HG03354 (cell line): ENCODE results near the gene RMND1.
"Not testable (repeated sequence)": the region's sequence is repeated elsewhere in the genome, so short reads cannot be mapped to it uniquely, and the experiment has no call there.

Experiments used
- ATAC-seq: cut with Tn5 transposase; IDR thresholded peaks from one replicate; pipeline ENCODE4 v1.9.1; 2021; ENCODE audit warnings: mild to moderate bottlenecking; ENCODE audit not compliant: unreplicated experiment, poor library complexity, severe bottlenecking

Gene RMND1

DNA sequence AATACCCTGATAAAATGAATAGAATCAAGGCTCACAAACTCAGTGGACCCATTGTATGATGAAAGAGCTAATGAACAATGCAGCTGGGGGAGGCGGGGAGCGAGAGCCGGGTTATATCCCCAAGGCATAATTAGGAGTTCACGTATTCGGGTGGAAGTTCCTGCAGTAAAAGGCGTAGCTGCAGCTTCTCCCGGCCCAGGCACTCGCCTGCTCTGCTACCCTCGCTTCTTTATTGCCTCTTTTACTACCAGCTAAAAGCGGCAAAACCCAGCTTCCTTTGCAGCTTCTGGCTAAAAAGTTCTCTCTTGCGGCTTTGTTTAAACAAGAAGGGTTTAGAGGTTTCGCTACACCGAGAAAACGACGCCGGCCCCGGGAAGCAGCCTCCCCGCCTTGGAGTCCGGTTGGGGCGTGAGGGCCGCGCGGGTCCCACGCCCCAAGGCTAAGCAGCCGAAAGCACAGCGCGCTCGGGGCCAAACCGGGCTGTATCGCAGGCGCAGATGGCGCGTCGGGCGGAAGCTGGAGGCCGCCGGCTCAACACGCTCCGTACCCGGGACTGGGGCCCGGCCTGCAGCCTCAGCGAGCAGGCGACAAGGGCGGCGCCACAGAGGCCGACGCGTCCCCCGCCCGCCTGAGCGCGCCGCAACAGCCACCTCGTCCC, 62.2 kb downstream of the RMND1 start:
- peak; percentile 68 for ATAC-seq

DNA sequence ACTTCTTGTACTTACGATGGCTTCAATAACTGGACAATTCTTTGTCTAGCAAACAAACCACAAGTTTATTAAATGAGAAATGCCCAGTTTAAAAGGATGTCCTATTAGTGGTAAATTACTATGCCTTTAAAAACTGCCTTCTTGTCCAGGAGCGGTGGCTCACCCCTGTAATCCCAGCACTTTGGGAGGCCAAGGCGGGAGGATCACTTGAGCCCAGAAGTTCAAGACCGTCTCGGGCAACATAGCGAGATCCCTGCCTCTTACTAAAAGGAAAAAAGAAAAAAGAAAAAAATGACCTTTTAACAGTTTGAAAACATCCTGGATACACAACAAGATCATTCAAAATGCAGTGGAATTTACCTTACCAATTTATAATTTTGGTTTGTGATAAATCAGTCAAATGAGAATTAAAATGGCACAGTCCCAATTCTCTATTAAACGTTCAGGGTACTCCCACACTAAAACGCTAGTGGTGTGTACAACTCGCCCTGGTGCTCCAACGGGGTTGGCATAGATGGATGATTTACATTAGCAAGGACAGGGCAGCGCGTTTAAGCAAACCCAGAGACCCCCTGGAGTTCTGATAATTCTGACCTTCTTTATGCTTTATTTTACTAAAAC, 62.8 kb downstream of the RMND1 start:
- no peak for ATAC-seq

DNA sequence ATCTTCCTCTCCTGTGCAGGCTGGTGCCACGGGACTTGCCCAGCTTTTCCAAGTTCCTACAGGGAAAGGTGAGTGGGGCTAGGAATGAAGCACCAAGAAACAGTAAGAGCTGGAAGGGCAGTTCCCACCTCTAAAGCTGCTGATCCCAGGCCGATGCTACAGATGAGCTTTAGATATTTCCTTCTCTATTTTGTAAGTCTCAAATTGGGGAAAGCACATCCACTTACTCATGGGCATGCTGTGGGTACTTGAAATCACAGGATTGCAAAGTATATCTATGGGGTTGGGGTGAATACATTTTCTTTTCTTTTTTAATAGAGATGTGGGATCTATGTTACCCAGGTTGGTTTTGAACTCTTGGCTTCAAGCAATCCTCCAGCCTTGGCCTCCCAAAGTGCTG, 63.7 kb downstream of the RMND1 start:
- ATAC-seq: no peak

DNA sequence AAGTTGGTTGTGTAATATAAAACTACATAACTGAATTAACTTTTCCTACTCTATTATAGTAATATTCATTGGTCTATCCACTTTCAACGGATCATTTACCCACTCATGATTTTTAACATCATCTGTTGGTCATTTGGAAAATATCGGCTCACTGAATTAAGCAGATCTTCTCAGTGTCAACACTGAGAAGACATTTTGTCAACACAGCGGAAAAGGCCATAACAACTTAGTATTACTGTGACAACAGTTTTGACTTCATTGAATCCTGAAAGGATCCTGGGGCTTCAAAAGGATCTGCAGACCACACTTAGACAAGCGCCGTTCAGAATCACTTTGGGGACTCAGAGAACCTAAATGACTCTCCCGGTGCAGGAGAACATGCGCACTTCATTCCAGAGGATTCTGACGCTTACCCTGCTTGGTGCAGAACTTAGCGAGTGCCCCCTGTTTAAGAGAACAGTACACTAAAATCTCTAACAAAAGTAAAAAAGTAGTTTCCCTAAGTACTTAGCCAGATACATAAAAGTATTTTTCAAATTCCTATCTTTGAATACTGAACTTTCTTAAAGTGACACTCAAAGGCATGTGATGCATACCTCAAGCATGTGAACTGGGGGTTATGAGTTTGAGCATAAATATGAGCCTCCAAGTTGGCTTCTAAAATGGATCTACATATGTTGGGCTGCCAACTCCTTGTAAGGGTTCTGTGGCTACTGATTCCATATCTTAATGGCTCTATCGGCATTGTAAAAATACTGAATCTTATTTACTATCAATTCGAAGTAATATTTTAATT, 64.6 kb downstream of the RMND1 start:
- no peak for ATAC-seq

GRCh38 chr6:151385177-151385576, 66.7 kb downstream of the RMND1 start:
- ATAC-seq: no peak

GRCh38 chr6:151384151-151384550, 67.8 kb downstream of the RMND1 start:
- no peak for ATAC-seq

GRCh38 chr6:151382631-151383030, 69.3 kb downstream of the RMND1 start:
- not testable (repeated sequence) for ATAC-seq

GRCh38 chr6:151381722-151382121, 70.2 kb downstream of the RMND1 start:
- ATAC-seq: no peak

- peak; percentile 25 for ATAC-seq
These were observed 71.1 kb downstream of the RMND1 start for GRCh38 chr6:151380848-151381205.

GRCh38 chr6:151379933-151380847, 71.7 kb downstream of the RMND1 start:
- peak; percentile 72 for ATAC-seq

GRCh38 chr6:151377095-151377494, 74.8 kb downstream of the RMND1 start:
- no peak for ATAC-seq

- peak; percentile 58 for ATAC-seq
These were observed 75.5 kb downstream of the RMND1 start for GRCh38 chr6:151376440-151376839.

DNA sequence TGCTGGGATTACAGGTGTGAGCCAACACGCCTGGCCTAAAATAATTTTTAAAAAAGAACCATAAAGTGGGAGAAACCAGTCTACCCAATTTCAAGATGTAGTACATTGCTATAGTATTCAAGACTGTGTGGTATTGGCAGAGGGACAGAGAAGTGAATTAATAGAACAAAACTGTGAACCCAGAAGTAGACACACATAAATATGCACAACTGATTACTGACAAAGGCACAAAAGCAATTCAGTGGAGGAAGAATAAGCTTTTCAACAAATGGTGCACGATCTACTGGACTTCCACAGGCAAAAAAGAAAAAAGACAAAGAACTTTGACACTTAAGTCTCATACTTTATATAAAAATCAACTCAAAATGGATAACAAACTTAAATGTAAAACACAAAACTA, 76.1 kb downstream of the RMND1 start:
- ATAC-seq: no peak

DNA sequence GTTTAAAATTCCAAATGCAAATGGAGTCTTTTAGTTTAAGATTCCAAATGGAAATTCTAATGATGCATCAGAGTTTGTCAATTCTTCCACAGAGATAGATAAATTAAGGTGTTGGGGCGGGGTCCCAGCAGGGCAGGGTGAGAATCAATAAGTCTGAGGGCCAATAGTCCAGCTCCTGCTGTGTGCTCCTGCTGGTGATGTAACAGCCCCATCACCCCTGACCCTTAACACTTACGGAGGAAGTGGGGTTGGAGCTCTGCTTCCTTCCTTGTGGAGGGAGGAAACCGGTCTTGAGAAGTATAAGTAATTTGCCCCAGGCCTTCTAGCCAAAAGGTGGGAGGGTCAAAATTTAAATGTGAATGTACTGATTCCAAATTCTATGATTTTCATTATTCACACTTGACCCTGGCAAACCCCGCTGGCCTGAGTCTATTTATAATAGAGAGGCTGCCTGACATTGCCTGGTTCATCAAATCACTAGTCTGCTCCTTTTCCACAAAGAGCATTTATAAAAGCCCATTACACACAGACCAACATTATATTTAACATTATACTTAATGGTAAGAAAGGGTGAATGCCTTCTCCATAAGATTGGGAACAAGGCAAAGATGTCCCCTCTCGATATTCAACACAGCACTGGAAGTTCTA, 77.8 kb downstream of the RMND1 start:
- no peak for ATAC-seq

DNA sequence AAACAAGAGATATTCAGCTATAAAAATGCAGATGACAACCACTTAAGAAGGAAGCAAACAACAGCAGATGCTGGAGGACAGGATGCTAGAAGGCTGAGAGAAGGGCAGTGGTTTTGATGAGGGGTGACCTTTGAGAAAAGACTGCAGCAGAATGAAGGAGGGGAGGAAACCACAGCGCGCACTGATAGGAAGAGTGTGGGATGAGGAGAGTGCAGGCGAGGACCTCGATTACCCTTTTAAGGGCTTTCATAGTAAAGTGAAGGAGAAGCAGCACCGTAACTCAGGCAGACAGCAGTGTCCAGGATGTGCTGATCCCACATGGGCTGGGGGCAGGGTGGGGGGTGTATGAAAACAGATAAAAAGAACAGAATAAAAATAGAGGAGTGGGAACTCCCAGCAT, 79.8 kb downstream of the RMND1 start:
- ATAC-seq: no peak

DNA sequence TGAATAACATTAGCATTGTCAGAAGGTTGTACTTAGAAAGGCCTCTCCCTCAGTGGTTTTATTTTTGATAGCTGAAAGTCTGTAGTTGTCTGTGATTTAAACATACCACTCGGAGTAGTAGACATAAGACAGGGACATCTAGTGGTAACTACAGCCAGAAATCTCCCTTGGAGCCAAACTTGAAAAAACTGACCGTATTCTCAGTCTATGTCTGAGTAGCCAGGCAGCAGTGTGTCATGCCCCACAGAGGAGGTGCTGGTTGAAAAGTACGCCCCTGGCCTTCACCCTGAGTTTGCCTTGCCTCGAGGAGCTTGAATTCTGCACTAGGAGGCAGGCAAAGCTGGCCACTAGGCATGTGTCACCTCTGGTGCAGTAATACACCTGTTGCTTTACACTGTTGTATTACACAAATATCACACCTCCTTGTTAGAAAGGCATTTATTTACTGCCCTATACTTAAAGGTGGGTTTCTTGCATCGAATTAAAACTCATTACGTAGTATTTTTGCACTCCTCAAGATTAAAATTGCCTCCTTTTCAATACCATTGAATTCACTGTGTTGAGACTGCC, 81.3 kb downstream of the RMND1 start:
- no peak for ATAC-seq

- ATAC-seq: no peak
These were observed 86.7 kb downstream of the RMND1 start for GRCh38 chr6:151365233-151365632.

DNA sequence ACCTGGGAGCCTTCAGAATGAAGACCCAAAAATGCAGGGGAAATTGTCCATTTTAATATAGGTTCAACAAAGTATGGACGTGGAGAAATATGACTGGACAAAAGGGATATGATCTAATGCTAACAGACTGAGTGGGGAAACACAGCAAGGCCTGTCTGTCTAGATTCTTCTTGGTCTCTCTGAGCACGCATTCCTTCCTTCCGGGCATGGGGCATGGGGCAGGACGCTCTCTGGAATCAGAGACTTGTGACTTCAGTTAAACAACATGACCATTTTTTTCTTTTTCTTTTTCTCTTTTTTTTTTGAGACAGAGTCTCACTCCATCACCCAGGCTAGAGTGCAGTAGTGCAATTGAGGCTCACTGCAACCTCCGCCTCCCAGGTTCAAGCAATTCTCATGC, 92.4 kb downstream of the RMND1 start:
- no peak for ATAC-seq

DNA sequence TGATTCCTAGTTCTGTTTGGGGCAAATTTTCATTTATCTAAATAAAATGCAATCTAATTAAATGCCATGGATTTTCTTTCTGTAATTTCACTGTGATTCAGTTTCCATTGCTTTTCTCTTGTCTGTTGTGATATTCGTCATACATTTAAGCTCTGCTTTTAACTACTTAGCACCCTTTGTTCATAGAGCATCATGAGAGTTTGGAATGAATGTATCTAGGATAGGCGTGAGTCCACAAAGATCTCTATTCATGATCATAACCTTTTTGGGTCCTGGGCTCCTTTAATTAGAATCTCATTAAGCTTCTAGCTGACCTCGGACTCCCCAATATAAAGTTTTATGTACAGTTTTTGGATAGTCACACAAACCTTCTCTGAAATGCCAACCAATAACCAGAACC, 93.5 kb downstream of the RMND1 start:
- no peak for ATAC-seq
